Stimulated activated CD4-positive, alpha-beta T cell treated with anti-CD3 and anti-CD28 coated beads, Interleukin-1b, Interleukin-23, amount 100 ng/mL, for 4 hours (primary cell): ENCODE results near the gene CNTNAP2.
"Not testable (repeated sequence)": the region's sequence is repeated elsewhere in the genome, so short reads cannot be mapped to it uniquely, and the experiment has no call there.

ENCODE experiments used
- DNase-seq, 2 donors: peaks; one replicate each; pipeline ENCODE4 v3.0.0-alpha.2; 2020; ENCODE audit warnings: low read depth in 2 of 2

Gene CNTNAP2

GRCh38 chr7:146885231-146885630 is 768.6 kb downstream of the CNTNAP2 start:
- no peak for DNase-seq

- DNase-seq: no peak
These were observed 773.4 kb downstream of the CNTNAP2 start for GRCh38 chr7:146889806-146890555.

DNA sequence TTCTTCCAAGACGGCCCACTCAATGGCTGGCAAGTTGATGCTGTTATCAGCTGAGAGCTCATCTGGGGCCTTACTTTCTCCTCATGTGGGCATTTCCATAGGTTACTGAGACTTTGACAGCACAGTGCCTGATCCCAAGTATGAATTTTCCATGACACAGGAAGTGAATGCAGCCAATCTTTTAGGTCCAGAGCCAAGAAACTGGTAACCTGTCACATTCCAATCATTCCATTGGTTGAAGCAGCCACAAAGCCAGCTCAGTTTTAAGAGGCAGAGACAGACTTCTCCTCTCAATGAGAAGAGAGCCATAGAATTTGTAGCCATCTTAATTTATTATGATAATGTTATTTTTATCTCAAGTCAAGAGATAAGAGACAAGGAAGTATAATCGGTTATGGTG is 775.5 kb downstream of the CNTNAP2 start:
- no peak for DNase-seq

DNA sequence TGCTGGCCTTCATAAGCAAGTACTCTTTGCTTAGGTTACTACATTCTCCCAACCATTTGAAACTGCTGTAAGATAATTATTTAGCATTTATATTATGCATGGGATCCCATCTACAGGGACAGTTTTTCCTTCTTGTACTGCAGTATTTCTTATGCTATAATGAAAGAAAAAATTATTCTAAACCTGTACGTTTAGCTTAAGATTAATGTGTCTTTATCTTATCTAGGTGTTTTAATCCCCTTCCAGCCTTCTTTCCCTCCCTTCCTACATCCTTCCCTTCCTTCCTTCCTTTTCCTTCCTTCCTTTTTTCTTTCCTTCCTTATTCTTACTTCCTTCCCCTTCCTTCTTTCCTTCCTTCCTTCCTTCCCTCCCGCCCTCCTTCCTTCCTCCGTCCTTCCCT is 778.3 kb downstream of the CNTNAP2 start:
- no peak for DNase-seq

DNA sequence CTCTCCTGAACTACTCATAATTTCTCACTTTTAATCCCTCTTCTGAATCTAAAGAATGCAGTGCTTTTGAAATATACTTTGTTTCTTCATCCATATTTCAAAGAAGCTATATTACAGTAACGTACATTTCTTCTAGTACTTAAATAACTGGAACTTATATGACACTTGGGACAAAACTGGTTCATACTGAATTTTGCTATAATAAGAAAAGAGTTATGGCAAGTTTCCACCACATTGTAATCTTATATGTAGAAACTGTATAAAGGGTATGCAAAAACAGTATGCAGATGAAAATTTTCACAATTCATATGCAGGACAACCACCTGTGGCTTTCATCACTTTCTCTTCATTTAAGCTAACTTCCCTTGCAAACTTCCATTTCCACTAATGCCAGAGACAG is 785.7 kb downstream of the CNTNAP2 start:
- DNase-seq: no peak

GRCh38 chr7:146902728-146903127 is 786.1 kb downstream of the CNTNAP2 start:
- DNase-seq: no peak

DNA sequence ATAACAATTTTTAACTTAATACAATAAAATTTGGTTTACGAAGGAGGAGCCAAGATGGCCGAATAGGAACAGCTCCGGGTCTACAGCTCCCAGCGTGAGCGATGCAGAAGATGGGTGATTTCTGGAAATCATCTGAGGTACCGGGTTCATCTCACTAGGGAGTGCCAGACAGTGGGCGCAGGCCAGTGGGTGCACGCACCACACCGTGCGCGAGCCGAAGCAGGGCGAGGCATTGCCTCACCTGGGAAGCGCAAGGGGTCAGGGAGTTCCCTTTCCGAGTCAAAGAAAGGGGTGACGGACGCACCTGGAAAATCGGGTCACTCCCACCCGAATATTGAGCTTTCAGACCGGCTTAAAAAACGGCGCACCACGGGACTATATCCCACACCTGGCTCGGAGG is 789.1 kb downstream of the CNTNAP2 start:
- DNase-seq: not testable (repeated sequence)

DNA sequence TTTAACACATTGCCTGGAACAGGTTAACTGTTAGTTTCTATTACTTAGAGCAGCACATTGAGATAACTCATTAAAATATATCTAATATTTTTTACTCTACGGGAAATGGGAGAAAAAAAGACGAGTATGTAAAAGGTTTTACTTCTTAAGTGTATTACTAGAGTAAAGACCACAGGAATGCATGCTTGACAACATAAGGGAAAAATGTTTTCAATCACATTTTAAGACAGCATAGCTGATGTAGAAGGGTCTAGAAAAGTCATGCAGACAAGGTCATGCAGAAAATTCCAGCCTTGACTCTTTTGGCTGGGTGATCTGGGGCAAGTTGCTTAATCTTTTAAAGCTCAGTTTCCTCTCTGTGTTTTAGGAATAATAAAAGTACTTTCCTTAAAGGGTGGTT is 806.2 kb downstream of the CNTNAP2 start:
- DNase-seq: no peak

- no peak for DNase-seq
These were observed 810.2 kb downstream of the CNTNAP2 start for GRCh38 chr7:146926841-146927240.

GRCh38 chr7:146937836-146938235 is 821.2 kb downstream of the CNTNAP2 start:
- DNase-seq: no peak

GRCh38 chr7:146943483-146943882 is 826.9 kb downstream of the CNTNAP2 start:
- no peak for DNase-seq

- DNase-seq: no peak
These were observed 832.1 kb downstream of the CNTNAP2 start for GRCh38 chr7:146948703-146949102.

DNA sequence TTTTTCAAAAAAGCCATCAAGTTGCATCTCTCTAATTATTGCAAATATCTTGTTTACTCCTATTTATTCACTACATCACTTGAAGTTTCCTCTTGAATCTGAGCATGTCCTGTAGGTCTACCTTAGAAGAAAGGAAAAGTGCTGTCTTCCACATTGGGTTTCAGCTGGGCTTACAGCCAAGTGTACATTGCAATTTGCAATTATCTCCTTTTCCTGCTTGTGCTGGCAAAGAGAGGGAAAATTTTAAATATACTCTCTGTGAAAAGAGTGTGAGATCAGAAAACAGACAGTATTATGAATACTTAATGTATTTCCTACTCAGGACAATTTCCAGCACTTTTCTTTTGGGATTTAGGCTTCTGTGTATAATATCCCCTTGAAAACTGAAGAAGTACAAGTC is 839.7 kb downstream of the CNTNAP2 start:
- no peak for DNase-seq

GRCh38 chr7:146956853-146957252 is 840.3 kb downstream of the CNTNAP2 start:
- no peak for DNase-seq

DNA sequence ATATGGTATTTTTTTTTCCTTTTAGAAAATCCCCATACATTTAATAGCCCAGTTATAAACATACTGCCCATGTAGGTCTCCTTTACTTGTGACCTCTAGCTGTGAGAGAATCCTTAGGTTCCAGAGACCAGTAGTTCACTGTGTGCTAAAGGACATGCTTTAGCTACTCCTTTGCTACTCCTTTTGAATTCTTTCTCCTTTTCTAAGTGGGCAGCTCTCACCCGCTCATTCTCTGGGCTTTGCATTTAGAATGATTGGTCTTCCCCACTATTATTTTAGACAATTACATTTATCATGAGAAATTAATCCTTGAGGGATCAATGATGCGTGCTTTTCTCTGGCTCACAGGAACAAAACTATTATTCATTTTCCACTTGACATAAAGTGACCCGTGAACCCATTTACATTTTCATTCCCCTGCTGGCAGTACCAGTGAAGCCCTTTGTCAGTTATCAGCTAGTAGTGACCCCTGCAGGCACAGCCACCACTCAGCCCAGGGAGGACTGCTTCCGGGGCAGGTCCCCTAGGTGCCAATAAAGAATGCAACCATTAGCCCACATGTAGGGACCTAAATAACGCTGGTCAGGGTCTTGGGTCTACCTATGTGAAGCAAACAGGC is 844.3 kb downstream of the CNTNAP2 start:
- DNase-seq: no peak

GRCh38 chr7:146961617-146962016 is 845.0 kb downstream of the CNTNAP2 start:
- no peak for DNase-seq

DNA sequence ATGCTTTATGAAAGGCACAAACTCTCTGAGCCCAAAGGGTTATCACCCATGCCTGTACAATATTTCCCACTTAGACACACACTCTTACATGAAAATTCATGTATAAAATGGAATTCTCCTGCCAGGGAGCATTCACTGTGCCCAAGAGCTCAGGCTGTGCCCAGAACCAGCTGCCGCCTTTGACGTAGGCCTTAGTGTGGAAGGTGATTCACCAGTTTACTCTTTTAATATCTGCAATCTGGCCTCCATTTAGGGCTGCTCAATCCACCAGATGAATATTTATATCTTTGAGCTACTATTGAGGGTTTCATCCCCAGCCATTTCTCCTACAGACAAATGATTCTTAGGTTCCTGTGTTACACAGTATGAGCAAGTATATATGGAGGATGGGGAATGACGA is 849.7 kb downstream of the CNTNAP2 start:
- DNase-seq: no peak

- DNase-seq: no peak
These were observed 865.9 kb downstream of the CNTNAP2 start for GRCh38 chr7:146982482-146982881.

DNA sequence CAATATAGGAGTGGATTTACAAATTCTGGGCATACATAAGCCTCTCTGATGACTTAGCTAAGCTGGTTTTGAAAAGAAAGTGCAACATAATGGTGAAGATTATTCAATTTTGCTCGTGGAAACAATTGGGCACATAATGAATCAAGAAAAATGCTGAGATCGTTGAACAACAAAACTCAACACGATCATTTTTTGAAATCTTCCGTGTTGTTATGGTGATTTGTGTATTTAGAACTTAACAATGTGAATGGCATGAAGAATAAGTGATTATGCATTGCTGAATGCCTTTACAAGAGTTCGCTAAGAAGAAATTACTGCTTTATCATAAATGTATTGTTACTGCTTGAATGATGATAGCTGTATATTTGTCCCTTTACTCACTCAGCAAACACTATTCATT is 875.0 kb downstream of the CNTNAP2 start:
- DNase-seq: no peak

GRCh38 chr7:146993764-146994163 is 877.2 kb downstream of the CNTNAP2 start:
- no peak for DNase-seq

DNA sequence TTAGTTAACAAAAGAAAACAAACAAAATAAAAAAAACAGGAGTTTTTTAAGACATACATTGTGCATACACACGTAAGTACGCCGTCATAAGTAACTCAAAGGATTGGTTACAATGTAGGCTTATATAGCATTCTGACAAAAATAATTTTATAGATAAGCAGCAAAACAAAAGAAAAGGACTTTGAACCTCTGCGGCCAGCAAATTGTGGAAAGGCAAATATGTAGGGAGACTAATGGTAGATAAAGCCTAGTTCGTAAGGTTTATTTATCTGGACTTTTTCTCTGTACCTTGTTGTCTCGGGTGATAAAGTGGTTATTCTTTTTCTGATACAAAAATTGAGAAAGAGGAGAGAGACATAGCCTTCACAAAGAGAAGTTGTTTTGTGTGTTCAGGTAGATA is 891.9 kb downstream of the CNTNAP2 start:
- no peak for DNase-seq

GRCh38 chr7:147012666-147013065 is 896.1 kb downstream of the CNTNAP2 start:
- DNase-seq: no peak

DNA sequence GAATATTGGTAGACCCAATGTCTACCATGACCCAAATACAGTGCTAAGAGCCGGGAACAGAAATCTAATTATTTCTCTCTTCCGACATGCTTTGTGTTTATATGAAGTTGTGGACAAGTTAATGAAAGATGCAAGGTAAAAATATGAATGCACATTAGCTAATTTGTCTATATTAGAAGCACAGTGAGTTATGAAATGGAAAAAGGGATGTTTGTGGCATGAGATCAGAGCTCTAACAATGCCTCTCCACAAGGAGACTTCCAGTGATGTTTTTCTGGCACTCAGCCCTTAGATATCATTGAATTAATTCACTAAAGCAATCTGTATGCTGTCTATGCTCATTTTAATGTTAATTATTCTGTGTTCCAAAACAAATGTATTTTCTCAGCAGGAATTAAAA is 897.2 kb downstream of the CNTNAP2 start:
- DNase-seq: no peak
